Measurements from ENCODE around the gene TRPM4. TPM values are rescaled to one million over a fixed set of nuclear protein-coding genes. Genes with fewer than 3 reads are reported as not detected.
A peak's percentile ranks its signal among the peaks of the same experiment; 100 is the strongest.
"Not testable (repeated sequence)": the region's sequence is repeated elsewhere in the genome, so short reads cannot be mapped to it uniquely, and the experiment has no call there.

TRPM4 gene
- total RNA-seq, 1 donor: 2.2 TPM

DNA sequence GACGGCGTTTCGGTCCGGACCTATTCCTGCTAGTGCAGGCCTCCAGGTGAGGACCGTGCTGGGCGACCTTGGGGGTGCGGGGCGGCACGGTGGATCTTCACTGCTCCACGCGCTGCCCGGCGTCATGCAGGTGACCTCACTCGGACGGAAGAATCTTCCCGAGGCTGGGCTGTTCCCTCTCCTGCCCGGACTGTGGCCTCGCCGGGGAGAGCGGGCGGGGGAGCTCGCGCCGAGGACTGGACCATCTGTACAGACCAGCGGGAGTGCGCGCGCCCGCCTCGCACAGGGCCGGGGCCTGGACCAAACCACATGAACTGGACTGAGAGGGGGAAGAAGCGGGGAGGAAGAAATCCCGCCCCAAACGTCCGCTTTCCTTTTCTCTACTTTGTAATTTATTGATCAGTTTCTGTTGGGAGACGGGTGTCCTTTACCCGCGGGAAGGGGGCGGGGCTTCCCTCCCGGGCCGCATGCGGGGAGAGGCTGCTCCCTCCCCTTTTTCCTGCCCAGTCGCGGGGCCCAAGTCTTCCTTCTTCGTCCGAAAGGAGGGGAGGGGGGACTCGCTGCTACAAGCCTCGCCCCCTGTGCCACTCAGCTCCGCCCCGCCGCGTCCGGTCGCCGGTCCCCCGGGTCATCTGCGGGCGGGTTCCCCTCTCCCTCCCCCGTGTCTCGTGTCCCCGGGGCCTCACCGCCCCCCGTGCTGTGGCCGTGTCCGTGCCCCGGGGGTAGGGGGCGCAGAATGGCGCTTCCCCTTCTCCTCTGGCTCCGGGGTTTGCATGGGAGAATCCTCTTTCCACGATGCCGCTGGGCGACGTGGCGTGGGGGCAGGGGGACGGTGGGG is 7.3 kb upstream of the TRPM4 start:
- peak in 2 of 3 donors; percentile 71 to 72 for DNase-seq (ENCODE audit: low read depth in 2 of 3, low spot score in 2 of 3)

DNA sequence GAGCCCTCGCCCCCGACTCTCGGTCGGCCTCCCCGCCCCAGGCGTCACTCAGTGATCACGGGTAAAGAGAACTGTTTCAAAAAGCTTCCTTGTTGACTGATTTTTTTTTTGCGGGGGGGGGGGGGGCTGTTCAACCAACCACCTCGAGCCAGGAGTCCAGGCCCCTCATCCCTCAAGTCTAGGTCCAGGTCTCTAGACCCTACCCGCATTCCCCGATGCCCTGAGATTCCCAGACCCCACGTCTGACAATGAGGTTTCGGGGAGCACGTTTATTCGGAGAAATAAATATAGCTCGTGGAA is 6.7 kb upstream of the TRPM4 start:
- no peak for DNase-seq (ENCODE audit: low read depth in 2 of 3, low spot score in 2 of 3)

DNA sequence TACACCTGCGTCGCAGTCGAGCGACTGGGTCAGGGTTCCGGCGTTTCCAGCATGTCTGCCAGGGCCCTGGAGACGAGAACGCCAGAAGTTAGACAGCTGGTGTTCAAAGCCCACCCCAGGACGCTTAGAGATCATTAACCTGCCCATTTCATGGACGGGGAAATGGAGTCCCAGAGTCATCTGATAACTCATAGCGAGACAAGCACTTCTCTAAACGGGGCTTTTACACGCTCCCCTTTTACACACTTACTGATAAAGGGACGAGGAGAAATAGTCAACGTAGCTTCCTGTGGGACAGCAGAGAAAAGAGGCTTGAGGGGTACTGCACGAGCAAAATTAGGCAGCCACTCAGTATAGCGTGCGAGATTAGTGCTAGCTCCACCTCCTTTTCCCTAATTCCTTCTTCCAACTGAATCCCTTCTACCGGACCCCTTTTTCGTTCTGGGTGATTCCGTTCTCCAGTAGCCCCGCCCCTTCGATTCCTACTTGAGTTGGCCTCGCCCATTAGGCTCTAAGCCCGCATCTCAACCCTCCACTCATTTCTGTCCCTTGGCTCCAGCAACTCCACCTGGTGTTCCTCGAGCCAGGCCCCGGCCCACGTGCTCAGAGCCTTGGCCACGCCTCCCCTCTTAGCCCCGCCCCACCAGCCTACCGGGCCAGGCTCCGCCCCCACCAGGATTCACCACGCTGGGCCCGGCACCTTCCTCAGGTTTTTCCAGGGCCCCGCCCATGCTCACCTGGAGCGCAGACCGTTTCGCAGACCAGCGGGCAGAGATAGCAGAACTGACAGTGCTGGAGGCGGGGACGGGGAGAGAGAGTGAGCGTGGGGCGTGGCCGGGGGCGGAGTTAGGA is 6.1 kb upstream of the TRPM4 start:
- DNase-seq (ENCODE audit: low read depth in 2 of 3, low spot score in 2 of 3): peak in 2 of 3 donors; percentile 54 to 65

DNA sequence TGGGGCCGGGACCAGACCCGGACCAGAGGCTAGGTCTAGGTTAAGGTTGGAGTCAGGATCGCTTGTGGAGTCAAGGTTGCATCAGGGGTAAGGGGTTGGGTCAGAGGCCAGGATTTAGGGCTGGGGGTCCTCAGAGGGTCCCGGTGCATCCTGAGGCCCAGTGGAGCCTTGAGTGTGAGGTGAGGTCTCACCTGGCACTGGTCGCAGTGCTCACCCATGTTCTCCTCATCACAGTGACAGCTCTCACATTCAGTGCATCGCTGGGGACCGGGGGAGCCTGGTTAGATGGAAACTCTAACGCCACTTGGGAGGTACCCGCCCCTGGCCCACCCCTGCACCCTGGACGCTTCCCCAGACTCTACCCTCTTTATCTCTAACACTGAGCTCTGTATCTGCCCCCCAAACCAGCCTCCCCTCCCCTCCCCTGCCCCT is 5.5 kb upstream of the TRPM4 start:
- DNase-seq (ENCODE audit: low read depth in 2 of 3, low spot score in 2 of 3): no peak

DNA sequence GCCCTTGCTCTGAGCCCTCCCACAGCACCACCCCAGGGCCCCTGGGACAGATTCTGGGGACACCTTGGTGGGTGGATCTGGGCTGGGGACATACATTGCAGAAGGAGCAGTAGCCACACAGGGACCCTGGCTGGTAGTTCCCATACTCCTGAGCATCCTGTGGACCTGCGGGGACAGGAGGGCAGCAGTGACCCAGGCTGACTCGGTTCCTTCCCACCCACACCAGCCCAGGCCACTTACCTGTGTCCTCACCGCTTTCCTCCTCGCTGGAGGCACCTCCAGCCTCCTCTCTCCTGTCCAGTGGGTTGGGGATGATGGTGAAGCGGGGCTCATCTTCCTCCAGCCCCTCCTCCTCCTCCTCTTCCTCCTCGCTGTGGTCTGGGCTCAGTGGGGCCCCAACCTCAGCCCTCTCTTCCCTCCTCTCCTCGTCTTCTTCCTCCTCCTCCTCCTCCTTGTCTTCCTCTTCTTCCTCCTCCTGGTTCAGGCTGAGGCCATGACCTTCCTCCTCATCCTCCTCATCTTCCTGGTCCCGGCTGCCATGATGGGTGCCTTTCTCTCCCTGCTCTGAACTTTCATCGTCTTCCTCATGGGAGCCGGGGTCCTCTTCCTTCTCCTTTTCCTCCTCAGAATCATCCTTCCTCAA is 4.3 kb upstream of the TRPM4 start:
- no peak for DNase-seq (ENCODE audit: low read depth in 2 of 3, low spot score in 2 of 3)

DNA sequence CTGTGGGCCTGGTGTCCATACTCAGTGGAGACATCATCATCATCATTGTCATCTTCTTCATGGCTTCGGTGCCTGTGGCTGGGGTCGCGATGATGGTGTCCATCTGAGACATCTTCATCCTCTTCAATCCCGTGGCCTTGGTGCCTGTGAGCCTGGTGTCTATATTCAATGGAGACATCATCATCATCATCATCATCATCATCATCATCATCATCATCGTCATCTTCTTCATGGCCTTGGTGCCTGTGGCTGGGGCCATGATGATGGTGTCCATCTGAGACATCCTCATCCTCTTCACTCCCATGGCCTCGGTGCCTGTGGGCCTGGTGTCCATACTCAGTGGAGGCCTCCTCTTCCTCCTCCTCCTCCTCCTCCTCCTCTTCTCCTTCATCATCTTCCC is 3.3 kb upstream of the TRPM4 start:
- no peak for DNase-seq (ENCODE audit: low read depth in 2 of 3, low spot score in 2 of 3)

DNA sequence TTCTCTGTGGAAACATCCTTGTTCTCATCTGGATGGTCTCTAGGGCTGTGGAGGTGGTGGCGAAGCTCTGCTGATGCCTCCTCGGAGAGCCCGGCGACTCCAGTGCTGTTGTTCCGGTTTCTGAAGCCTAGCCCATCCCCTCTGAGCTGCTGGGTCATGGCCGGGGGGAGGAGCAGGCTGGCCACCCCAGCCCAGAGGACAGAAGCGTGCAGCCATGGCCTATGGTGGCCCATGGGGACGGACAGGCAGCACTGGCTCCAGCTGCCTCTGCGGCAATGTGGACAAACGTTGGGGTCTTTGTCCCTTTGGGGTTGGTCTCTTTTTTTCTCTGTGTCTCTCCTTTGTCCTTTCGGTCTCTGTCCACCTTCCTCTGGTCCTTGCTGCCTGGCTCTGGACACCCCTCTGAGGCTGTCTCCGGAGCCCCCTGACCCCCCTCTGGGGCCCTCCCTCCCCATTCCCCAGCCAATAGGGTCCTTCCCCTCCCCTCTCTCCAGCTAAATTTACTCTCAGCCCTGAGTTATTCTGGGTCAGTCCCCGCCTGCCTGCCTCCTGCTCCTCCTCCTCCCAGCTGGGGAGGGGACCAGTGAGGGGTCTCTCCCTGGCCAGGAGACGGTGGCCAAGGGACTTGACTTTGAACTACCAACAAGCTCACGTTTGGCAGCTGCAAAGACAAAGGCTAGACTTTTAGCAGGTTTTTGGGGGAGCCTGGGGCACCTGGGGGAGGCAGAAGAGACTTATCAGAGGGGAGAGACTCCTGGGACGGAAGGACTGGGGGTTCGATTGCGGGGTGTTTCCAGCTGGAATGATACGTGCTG is 2.4 kb upstream of the TRPM4 start, which contains the start of gene HRC:
Gene HRC (minus strand): TSS at position 392 of the 815 bp plus-strand sequence. CDS start 159 bp downstream, at position 233.
- DNase-seq (ENCODE audit: low read depth in 2 of 3, low spot score in 2 of 3): no peak

DNA sequence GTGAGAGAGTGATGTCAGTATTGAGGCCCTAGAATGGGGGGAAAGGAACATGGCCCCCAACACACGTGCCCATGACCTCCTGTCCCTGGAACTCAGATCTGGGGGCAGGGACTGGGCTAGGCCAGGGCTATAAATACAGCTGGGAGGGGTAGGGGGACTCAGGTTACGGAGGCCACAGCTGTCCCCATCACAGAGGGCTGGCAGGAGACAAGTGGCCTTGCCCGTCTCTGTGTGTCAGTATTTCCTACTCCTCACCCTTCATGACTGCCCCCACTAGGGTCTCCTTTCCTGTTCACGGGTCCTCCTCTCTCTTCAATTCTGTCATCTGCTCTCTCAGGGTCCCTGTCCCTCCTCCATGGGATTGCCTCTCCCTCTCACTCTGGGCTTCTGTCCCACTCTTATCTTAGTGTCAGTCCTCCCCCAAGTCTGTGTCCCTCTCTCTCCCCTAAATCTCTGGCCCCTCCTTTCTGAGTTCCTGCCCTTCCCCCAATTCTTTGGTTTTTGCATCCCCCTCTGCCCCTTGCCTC is 1.7 kb upstream of the TRPM4 start:
- no peak for DNase-seq (ENCODE audit: low read depth in 2 of 3, low spot score in 2 of 3)

DNA sequence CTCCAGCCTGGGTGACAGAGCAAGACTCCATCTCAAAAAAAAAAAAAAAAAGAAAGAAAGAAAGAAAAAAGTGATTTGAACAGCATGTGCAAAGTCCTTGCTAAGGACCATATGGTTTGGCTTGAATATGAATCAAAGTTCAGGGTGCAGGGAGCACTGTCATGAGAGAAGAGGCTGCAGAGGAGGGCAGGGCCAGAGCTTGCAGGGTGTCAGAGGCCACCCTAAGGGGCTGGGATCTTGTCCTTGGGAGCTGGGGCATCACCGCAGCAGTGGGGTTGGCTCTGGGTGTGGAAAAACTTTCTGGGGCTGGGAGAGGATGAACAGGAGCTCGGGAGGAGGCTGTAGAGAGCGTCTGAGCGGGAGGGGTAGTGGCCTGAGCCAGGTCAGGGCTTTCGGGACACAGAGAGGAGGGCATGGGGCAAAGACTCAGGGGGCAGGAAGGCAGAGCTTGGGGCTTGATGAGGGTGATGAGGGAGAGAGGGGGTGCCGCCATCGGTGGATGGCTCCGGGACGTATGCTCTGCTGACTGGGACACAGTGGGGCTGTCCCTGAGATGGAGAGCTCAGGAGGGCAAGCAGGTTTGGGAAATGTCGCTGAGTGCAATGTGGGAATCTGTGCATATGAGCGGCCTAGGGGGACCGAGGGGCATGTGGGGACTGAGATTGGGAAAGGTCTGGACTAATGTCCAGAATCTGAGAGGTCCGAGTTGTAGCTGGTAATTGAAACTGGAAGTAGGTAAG is 3.0 kb downstream of the TRPM4 start:
- no peak for DNase-seq (ENCODE audit: low read depth in 2 of 3, low spot score in 2 of 3)

DNA sequence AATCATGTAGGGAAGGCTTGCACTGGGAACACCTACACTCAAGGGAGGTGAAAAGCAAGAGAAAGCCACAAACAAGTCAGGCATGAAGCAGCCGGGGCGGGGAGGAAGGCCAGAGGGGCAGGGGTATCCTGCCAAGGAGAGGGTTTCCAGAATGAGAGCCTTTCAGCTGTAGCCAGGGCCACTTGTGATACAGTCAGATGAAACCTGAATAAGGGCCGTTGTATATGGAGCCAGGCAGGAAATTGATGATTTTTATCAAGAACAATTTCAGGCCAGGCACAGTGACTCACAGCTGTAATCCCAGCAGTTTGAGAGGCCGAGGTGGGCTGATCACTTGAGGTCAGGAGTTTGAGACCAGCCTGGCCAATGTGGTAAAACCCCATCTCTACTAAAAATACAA is 4.4 kb downstream of the TRPM4 start:
- no peak for DNase-seq (ENCODE audit: low read depth in 2 of 3, low spot score in 2 of 3)

DNA sequence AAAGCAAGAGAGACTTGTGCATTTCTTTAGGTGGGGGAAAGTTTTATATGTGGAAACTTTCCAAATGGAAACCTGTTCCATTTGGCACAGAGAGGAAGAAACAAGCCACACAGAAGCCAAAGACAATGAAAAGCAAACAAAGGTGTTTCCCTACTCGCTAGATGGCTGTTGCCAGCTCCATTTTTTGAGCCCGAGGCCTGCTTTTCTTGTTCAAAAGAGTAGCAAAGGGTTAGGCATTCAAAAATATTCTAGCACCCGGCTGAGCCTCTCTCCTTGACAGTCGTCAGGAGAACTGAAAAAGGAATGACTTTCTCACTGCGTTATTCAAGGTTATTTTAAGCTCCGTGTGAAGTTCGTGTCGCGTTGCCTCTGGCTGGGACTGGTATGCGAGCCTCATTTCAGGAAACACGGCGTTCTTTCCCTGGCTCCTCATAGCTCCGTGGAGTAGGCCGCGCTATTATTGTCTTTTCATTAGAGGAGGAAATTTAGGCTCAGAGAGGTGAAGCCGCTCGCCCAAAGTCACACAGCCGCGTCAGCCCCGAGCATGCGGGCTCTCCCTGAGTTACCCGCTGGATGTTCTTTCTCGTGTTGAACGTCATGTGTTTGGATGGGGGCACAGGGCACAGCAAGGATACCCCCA is 7.6 kb downstream of the TRPM4 start:
- DNase-seq (ENCODE audit: low read depth in 2 of 3, low spot score in 2 of 3): no peak

DNA sequence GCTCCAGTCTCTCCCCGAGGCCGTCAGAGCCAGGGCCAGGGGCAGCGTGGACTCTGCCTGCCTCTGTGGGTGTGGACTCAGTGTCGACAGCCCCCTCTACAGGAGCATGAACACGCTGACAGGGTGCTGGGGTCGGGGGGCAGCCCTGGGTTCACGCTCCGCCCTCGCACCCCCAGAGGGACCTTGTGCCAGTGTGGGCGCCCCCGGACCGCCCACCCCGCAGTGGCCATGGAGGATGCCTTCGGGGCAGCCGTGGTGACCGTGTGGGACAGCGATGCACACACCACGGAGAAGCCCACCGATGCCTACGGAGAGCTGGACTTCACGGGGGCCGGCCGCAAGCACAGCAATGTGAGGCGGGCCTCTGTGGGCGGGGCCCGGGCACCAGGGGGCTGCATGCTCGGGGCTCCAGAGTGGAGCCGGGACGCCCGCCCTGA is 8.3 kb downstream of the TRPM4 start:
- no peak for DNase-seq (ENCODE audit: low read depth in 2 of 3, low spot score in 2 of 3)

DNA sequence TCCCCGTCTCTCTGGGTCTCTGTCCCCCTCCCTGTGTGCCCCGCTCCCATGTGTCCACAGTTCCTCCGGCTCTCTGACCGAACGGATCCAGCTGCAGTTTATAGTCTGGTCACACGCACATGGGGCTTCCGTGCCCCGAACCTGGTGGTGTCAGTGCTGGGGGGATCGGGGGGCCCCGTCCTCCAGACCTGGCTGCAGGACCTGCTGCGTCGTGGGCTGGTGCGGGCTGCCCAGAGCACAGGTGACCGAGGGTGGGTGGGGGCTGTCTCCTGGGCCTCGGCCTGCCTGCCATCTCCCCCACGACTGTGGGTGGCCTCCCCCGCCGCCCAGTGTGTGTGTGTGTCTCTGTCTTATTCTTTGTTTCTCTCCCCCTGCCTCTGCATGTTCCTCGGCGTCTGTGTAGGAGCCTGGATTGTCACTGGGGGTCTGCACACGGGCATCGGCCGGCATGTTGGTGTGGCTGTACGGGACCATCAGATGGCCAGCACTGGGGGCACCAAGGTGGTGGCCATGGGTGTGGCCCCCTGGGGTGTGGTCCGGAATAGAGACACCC is 10.3 kb downstream of the TRPM4 start:
- DNase-seq (ENCODE audit: low read depth in 2 of 3, low spot score in 2 of 3): no peak

DNA sequence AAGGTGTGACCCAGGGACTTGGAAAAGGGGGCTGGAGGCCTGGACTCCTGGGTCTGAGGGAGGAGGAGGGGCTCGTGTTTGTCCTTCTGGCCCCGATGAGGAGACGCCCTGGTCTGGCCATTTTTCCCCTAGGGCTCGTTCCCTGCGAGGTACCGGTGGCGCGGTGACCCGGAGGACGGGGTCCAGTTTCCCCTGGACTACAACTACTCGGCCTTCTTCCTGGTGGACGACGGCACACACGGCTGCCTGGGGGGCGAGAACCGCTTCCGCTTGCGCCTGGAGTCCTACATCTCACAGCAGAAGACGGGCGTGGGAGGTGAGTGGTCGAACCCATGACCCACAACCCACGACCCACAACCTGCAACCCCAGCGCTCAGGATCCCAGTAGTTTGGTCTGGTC is 10.8 kb downstream of the TRPM4 start:
- no peak for DNase-seq (ENCODE audit: low read depth in 2 of 3, low spot score in 2 of 3)

DNA sequence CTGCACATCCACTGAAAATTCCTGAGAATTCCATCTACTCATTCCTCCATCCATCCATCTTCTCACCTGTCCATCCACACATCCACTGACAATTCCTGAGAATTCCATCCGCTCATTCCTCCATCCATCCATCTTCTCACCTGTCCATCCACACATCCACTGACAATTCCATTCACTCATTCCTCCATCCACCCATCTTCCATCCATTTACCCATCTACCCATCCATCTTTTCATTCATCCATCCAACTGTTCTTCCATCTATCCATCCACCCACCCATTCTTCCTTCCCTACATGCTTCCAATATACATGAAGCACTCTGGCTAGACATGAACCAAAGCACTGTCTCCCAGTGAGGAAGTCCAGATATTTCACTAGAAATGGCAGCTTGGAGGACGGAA is 15.6 kb downstream of the TRPM4 start:
- DNase-seq (ENCODE audit: low read depth in 2 of 3, low spot score in 2 of 3): no peak

DNA sequence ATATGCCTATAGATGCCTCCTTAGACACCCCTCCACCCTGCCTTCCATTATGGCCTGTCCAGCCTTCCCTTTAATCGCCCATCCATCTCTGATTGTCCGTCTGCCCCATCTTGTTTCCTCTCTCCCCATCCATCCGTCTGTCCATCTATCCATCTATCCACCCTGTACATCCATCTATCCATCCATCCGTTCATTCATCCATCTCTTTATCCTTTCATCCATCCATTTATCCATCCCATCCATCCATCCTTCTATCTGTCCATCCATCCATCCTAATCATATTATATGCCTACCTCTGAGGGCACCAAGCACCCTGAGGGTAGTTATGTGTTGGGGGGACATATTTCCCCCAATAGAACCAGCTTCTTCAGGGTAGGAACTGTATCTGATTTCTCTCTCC is 23.1 kb downstream of the TRPM4 start:
- no peak for DNase-seq (ENCODE audit: low read depth in 2 of 3, low spot score in 2 of 3)

DNA sequence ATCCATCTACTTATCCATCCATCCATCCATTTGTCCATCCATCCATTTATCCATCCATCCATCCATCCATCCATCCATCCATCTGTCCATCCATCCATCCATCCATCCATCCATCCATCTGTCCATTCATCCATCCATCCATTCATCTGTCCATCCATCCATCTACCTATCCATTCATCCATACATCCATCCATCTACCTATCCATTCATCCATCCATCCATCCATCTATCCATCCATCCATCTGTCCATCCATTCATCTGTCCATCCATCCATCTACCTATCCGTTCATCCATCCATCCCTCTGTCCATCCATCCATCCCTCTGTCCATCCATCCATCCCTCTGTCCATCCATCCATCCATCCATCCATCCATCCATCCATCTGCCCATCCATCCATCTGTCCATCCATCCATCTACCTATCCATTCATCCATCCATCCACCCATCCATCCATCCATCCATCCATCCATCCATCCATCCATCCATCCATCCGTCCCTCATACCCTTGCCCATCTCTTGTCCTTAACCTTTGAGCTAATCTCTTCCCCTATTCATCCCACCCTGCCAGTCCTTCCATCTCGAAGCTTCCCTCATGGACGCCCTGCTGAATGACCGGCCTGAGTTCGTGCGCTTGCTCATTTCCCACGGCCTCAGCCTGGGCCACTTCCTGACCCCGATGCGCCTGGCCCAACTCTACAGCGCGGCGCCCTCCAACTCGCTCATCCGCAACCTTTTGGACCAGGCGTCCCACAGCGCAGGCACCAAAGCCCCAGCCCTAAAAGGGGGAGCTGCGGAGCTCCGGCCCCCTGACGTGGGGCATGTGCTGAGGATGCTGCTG is 24.6 kb downstream of the TRPM4 start:
- DNase-seq (ENCODE audit: low read depth in 2 of 3, low spot score in 2 of 3): not testable (repeated sequence)

DNA sequence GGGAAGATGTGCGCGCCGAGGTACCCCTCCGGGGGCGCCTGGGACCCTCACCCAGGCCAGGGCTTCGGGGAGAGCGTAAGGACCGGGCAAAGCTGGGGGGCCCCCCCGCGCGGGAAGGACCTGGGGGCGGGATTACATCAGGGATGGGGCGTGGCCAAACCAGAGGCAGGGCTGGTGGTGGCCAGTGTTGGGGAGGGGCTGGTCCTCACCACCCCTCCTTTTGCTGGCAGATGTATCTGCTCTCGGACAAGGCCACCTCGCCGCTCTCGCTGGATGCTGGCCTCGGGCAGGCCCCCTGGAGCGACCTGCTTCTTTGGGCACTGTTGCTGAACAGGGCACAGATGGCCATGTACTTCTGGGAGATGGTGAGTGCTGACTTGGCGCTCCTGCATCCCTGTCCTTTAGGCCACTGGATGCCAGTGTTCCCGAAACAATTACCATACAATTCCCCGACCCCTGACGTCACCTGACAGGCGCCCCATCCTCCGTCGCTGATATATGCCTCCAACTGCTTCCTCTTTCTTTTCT is 25.3 kb downstream of the TRPM4 start:
- DNase-seq (ENCODE audit: low read depth in 2 of 3, low spot score in 2 of 3): no peak

All from hematopoietic multipotent progenitor cell (in vitro differentiated cells).